Thyroid gland (tissue), 4 donors: ENCODE measurements around the gene ACVR2B. TPM values are rescaled to one million over a fixed set of nuclear protein-coding genes. Genes with fewer than 3 reads are reported as not detected.
A peak's percentile ranks its signal among the peaks of the same experiment; 100 is the strongest.

Experiments used
- DNase-seq, 2 donors: peaks; one replicate each; pipeline ENCODE4 v3.0.0-alpha.2; 2019
- H3K27ac ChIP-seq, 3 donors: fragments of 200-600 bp; sonication (generic); 1 replicate in 2 of 3; 2 replicates in 1 of 3; pipeline ENCODE4 v1.5.1; 2016 to 2019; ENCODE audit warnings: mild to moderate bottlenecking in 1 of 3, moderate library complexity in 1 of 3
- H3K27me3 ChIP-seq: fragments of 200-600 bp; sonication (generic); one replicate; pipeline ENCODE4 v1.5.1; 2019
- H3K36me3 ChIP-seq, 2 donors: fragments of 200-600 bp; sonication (generic); one replicate each; pipeline ENCODE4 v1.5.1; 2016 to 2019
- H3K4me1 ChIP-seq, 2 donors: fragments of 200-600 bp; sonication (generic); one replicate each; pipeline ENCODE4 v1.5.1; 2017 to 2019
- H3K4me3 ChIP-seq, 3 donors: fragments of 200-600 bp; sonication (generic); replicated peaks in 1 of 3; 1 replicate in 2 of 3; 2 replicates in 1 of 3; pipeline ENCODE4 v1.5.1; 2016; ENCODE audit warnings: mild to moderate bottlenecking in 1 of 3
- H3K9me3 ChIP-seq: fragments of 200-600 bp; sonication (generic); one replicate; pipeline ENCODE4 v1.5.1; 2017
- CTCF ChIP-seq, 6 experiments: fragments of 200-600 bp in 3 of 6; fragments of 450-650 bp in 3 of 6; sonication (generic) in 3 of 6; IDR thresholded peaks; one replicate each; pipeline ENCODE4 v1.5.1; 2016 to 2019; ENCODE audit warnings: antibody characterized with exemption in 6 of 6, mild to moderate bottlenecking in 2 of 6, inconsistent platforms in 1 of 6, moderate library complexity in 1 of 6
- POLR2A ChIP-seq, 2 donors: fragments of 450-650 bp; IDR thresholded peaks; one replicate each; pipeline ENCODE4 v1.6.1; 2017; ENCODE audit warnings: antibody characterized with exemption in 2 of 2, mild to moderate bottlenecking in 2 of 2, moderate library complexity in 1 of 2
- WGBS, 2 donors: methylation state at CpG; one replicate each; pipeline ENCODE4 v1.1.5; 2017; 5-methylcytosine and 5-hydroxymethylcytosine counted together
- intact Hi-C: fragments of 100-400 bp; cut with DNase I; formaldehyde crosslinking; loops from one replicate; pipeline ENCODE4 v1.15.1; 2023
- total RNA-seq, 4 donors: library from RNA; depleted of rRNA; stranded (reverse); fragments of >200 nt; gene quantifications; one replicate each; pipeline ENCODE4 v1.2.3, GENCODE V29; 2016

ACVR2B gene
- total RNA-seq, 4 donors from 2014 or later = 5.1 to 12.2 (median 7.7) TPM

GRCh38 chr3:38477839-38478450 is 24.3 kb downstream of the ACVR2B start:
- Histone ChIP-seq H3K27me3 (no peaks in the 10 kb centered on the region), H3K9me3 (no peaks in the 10 kb centered on the region), H3K4me1 (peaks cover 4 to 6% of the 10 kb centered on the region in 2 donors), H3K27ac (no peak overlapping the region), H3K36me3 (peaks cover 13 to 20% of the 10 kb centered on the region in 2 donors), H3K4me3 (no peak overlapping the region)
- 91 to 93% methylated on average over 15 of the region's 15 CpGs for WGBS, 2 donors
- no peak for TF ChIP-seq POLR2A (IDR thresholded peaks at IDR 0.05)
- TF ChIP-seq CTCF (IDR thresholded peaks at IDR 0.05) = no peak
- no peak for DNase-seq
- intact Hi-C loops = loop anchor here (10.0 kb wide), 1 partner anchor 353 kb away; no protein-coding TSS in a partner anchor

GRCh38 chr3:38478901-38479300 is 25.2 kb downstream of the ACVR2B start:
- Histone ChIP-seq H3K27ac (no peak overlapping the region), H3K4me1 (no peaks in the 10 kb centered on the region), H3K9me3 (no peaks in the 10 kb centered on the region), H3K36me3 (peaks cover 13 to 29% of the 10 kb centered on the region in 2 donors), H3K4me3 (no peak overlapping the region), H3K27me3 (no peaks in the 10 kb centered on the region)
- no peak for TF ChIP-seq POLR2A (IDR thresholded peaks at IDR 0.05)
- no peak for TF ChIP-seq CTCF (IDR thresholded peaks at IDR 0.05)
- WGBS, 2 donors = 88 to 89% methylated on average over 9 of the region's 9 CpGs
- intact Hi-C loops = loop anchor here (10.0 kb wide), 1 partner anchor 354 kb away; no protein-coding TSS in a partner anchor
- no peak for DNase-seq

- H3K27me3 ChIP-seq = no peaks in the 10 kb centered on the region
- no peak overlapping the region for H3K4me3 ChIP-seq
- DNase-seq = peak; percentile 68 to 75
- no peaks in the 10 kb centered on the region for H3K9me3 ChIP-seq
- H3K36me3 ChIP-seq = peaks cover 13 to 30% of the 10 kb centered on the region in 2 donors
- intact Hi-C loops = loop anchor here (2.0 to 10.0 kb wide), 2 partner anchors 135 to 355 kb away; no protein-coding TSS in a partner anchor
- H3K27ac ChIP-seq = no peak overlapping the region
- 76 to 80% methylated on average over 10 of the region's 10 CpGs for WGBS, 2 donors
- no peaks in the 10 kb centered on the region for H3K4me1 ChIP-seq
- TF ChIP-seq POLR2A (IDR thresholded peaks at IDR 0.05) (no peak), CTCF (IDR thresholded peaks at IDR 0.05) (peak; percentile 72 to 86 (median 77))
These were observed 25.9 kb downstream of the ACVR2B start for GRCh38 chr3:38479431-38480092.

- intact Hi-C loops = loop anchor here (2.0 kb wide), 1 partner anchor 135 kb away; no protein-coding TSS in a partner anchor
- no peaks in the 10 kb centered on the region for H3K9me3 ChIP-seq
- no peak for DNase-seq
- WGBS, 2 donors = 79 to 93% methylated on average over 3 of the region's 3 CpGs
- no peak overlapping the region for H3K4me3 ChIP-seq
- peaks cover 13 to 30% of the 10 kb centered on the region in 2 donors for H3K36me3 ChIP-seq
- H3K27me3 ChIP-seq = no peaks in the 10 kb centered on the region
- no peaks in the 10 kb centered on the region for H3K4me1 ChIP-seq
- H3K27ac ChIP-seq = no peak overlapping the region
- TF ChIP-seq POLR2A (IDR thresholded peaks at IDR 0.05) (no peak), CTCF (IDR thresholded peaks at IDR 0.05) (no peak)
These were observed 26.4 kb downstream of the ACVR2B start for GRCh38 chr3:38480093-38480445.

GRCh38 chr3:38480930-38481329 is 27.2 kb downstream of the ACVR2B start:
- TF ChIP-seq POLR2A (IDR thresholded peaks at IDR 0.05) (no peak), CTCF (IDR thresholded peaks at IDR 0.05) (no peak)
- H3K27ac ChIP-seq = no peak overlapping the region
- H3K9me3 ChIP-seq = no peaks in the 10 kb centered on the region
- no peaks in the 10 kb centered on the region for H3K27me3 ChIP-seq
- intact Hi-C loops = loop anchor here (2.0 kb wide), 1 partner anchor 136 kb away; no protein-coding TSS in a partner anchor
- 90 to 91% methylated on average over 2 of the region's 2 CpGs for WGBS, 2 donors
- H3K4me3 ChIP-seq = no peak overlapping the region
- H3K36me3 ChIP-seq = peaks cover 13 to 30% of the 10 kb centered on the region in 2 donors
- DNase-seq = no peak
- H3K4me1 ChIP-seq = no peaks in the 10 kb centered on the region
